A549 (cell line): ENCODE measurements around the gene PAK4.

Source experiments
- EHF ChIP-seq: fragments of 250-450 bp; sonication (Bioruptor Pico); IDR thresholded peaks from 2 replicates; pipeline ENCODE4 v1.5.0; 2020; ENCODE audit warnings: mild to moderate bottlenecking
- EHMT2 ChIP-seq: fragments of 200-600 bp; sonication (generic); IDR thresholded peaks from 2 replicates; pipeline ENCODE4 v1.6.1; 2016; ENCODE audit warnings: antibody characterized with exemption, low read depth, mild to moderate bottlenecking, moderate library complexity
- EP300 ChIP-seq, 2 experiments: fragments of >200 bp; sonication (Bioruptor Twin); formaldehyde crosslinking; IDR thresholded peaks; 2 replicates in 1 of 2; 3 replicates in 1 of 2; pipeline ENCODE4 v1.6.1; 2016 to 2017
- JUN ChIP-seq, 2 experiments: fragments of >200 bp; sonication (Bioruptor Twin); formaldehyde crosslinking; IDR thresholded peaks; 2 replicates in 1 of 2; 3 replicates in 1 of 2; pipeline ENCODE4 v1.6.1; 2016 to 2017
- SREBF2 ChIP-seq: fragments of 450-650 bp; IDR thresholded peaks from 2 replicates; pipeline ENCODE4 v1.6.1; 2014; ENCODE audit warnings: mild to moderate bottlenecking, moderate library complexity
- TP53 ChIP-seq: fragments of 250-450 bp; sonication (Bioruptor Pico); IDR thresholded peaks from 2 replicates; pipeline ENCODE4 v1.5.0; 2021; ENCODE audit warnings: mild to moderate bottlenecking, moderate library complexity
- TF ChIP-seq, protein P1 (sequence below): fragments of >200 bp; sonication (Bioruptor Twin); formaldehyde crosslinking; IDR thresholded peaks from 3 replicates; pipeline ENCODE4 v1.5.1; 2016
- TF ChIP-seq, protein P2 (sequence below): IDR thresholded peaks from 2 replicates; pipeline ENCODE4 v1.6.1; 2012
- TF ChIP-seq, protein P3 (sequence below): IDR thresholded peaks from 2 replicates; pipeline ENCODE4 v1.6.1; 2012

DNA sequence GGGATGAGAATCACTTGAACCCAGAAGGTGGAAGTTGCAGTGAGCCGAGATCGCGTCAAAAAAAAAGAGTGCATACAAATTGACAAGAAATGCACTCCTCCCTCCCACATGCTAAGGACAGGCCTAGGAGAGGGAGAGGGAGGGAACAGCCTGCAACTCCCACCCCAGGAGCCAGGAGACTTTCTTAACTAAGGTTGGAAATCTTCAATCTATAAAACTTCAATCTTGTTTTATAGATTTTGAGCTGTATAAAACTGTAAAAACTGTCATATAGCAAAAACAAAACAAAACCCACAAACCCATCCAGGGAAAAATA lies 79.8 kb downstream of the PAK4 start:
- TF ChIP-seq, protein P1, sequence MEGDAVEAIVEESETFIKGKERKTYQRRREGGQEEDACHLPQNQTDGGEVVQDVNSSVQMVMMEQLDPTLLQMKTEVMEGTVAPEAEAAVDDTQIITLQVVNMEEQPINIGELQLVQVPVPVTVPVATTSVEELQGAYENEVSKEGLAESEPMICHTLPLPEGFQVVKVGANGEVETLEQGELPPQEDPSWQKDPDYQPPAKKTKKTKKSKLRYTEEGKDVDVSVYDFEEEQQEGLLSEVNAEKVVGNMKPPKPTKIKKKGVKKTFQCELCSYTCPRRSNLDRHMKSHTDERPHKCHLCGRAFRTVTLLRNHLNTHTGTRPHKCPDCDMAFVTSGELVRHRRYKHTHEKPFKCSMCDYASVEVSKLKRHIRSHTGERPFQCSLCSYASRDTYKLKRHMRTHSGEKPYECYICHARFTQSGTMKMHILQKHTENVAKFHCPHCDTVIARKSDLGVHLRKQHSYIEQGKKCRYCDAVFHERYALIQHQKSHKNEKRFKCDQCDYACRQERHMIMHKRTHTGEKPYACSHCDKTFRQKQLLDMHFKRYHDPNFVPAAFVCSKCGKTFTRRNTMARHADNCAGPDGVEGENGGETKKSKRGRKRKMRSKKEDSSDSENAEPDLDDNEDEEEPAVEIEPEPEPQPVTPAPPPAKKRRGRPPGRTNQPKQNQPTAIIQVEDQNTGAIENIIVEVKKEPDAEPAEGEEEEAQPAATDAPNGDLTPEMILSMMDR, result no peak
- TF ChIP-seq EHF (CRISPR knock-in tag) (no peak), EP300 (IDR thresholded peaks at IDR 0.05) (no peak), SREBF2 (no peak), TP53 (CRISPR knock-in tag) (no peak), EHMT2 (no peak), JUN (IDR thresholded peaks at IDR 0.05) (no peak)
- TF ChIP-seq, protein P2, sequence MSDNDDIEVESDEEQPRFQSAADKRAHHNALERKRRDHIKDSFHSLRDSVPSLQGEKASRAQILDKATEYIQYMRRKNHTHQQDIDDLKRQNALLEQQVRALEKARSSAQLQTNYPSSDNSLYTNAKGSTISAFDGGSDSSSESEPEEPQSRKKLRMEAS, result no peak
- TF ChIP-seq, protein P3, sequence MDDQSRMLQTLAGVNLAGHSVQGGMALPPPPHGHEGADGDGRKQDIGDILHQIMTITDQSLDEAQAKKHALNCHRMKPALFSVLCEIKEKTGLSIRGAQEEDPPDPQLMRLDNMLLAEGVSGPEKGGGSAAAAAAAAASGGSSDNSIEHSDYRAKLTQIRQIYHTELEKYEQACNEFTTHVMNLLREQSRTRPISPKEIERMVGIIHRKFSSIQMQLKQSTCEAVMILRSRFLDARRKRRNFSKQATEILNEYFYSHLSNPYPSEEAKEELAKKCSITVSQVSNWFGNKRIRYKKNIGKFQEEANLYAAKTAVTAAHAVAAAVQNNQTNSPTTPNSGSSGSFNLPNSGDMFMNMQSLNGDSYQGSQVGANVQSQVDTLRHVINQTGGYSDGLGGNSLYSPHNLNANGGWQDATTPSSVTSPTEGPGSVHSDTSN, result no peak
